ENCODE measurements around the gene SH3BP4.

SH3BP4 gene

GRCh38 chr2:235098736-235099494, 147.1 kb downstream of the SH3BP4 start:
- ATAC-seq (no peak), DNase-seq (no peak)
- H3K4me3 Mint-ChIP-seq = no peak overlapping the region

GRCh38 chr2:235102896-235103295, 151.1 kb downstream of the SH3BP4 start:
- no peak overlapping the region for H3K27ac Mint-ChIP-seq
- no peaks in the 10 kb centered on the region for H3K36me3 Mint-ChIP-seq (ENCODE audit: low read depth)
- no peak for DNase-seq
- H3K9me3 Mint-ChIP-seq = no peaks in the 10 kb centered on the region
- ATAC-seq = no peak
- no peak overlapping the region for H3K4me3 Mint-ChIP-seq
- no peaks in the 10 kb centered on the region for H3K4me1 Mint-ChIP-seq
- H3K27me3 Mint-ChIP-seq = peaks cover 7% of the 10 kb centered on the region

More at GRCh38 chr2:235098736-235099494, 147.1 kb downstream of the SH3BP4 start:
- Mint-ChIP-seq H3K9me3 (no peaks in the 10 kb centered on the region), H3K27me3 (peaks cover 1% of the 10 kb centered on the region), H3K36me3 (ENCODE audit: low read depth) (no peaks in the 10 kb centered on the region), H3K27ac (no peak overlapping the region), H3K4me1 (no peaks in the 10 kb centered on the region)

Data from activated naive CD8-positive, alpha-beta T cell treated with anti-CD3 and anti-CD28 coated beads, Interleukin-2, amount 50 U/mL, for 24 hours (primary cell).